AML-193 (cell line): ENCODE results near the gene ANXA9.

Experiments
- DNase-seq, 2 experiments: peaks; one replicate each; lab custom pipeline; 2025; lab: John Stamatoyannopoulos, UW

ANXA9 gene

DNA sequence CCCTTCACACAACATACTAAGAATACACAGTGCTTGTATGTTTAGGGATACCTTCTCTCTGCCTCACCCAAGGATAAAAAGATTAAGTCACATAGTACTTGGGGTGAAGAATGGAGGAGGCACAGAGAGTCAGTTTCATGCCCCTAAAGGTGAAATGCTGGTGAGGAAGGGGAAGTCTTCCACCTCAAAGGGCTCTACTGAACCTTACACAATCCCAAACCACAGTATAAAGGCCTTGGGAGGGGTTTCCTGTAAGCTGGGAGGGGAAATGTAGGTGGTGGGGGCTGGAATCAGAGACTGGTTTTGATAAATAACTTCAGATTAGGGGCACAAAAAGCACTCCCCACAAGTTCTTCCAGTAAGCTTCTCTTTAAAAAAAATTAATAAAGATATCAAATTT lies 21.1 kb downstream of the ANXA9 start:
- DNase-seq: peak; percentile 59 to 60

DNA sequence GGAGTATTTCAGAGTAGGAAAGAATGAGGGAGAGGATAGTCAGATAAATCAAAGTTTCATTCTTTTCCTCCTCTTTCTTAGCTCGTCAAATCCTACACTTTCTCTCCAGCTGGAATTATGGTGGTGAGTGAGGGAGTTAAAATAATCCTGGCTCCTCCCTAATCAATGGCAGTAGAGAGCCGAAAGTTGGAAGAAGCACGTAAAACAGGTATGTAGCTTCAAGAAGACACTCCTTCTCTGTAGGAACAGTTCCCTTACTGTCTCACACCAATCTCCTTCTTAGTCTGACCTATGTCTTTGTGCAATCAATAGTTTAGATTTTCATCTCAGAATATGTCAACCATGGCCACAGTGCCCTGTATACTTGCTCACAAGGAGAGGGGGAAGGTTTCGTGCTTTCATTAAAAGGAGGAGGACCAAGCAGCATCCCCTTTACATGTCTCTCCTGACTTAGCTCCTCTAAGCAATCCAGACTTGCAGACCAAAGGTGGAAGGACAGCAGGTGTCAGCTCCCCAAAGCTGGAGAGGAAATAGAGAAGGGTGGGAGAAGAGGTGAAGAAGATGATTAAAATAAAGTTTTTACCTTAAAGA lies 23.7 kb downstream of the ANXA9 start:
- DNase-seq: no peak

DNA sequence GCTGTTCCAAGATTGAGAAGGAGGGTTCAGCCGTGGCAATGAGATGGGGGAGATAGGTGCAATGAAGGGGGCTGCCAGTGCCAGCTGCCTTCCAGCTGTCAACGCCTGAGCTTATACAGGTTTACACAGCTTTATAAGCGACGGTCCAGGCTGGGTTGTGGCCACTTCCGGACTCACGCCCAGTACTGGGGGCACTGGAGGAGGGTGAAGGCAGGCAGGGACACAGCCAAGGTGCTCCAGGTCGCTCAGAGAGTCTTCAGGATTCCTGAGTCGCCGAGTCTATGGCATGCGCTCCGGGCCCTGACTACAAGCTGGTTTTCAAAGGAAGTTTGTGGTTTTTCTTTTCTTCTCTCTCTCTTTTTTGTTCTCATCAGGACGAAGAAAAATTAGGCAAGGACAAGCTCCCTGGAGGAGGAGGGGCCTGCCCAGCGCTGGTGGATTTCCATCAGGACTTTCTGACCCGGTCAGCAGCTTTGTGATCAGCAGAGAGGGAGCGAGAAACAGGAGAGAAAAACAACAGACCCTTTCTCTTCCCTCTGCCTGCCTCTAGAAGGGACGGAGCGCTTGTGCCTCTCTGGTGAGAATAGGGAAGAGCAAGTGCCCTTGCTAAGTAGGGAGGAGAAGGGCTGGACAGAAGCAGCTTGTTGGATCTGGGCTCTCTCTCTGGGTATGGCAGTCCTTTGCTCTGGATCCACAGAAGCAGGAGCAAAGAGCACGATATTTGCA lies 24.4 kb downstream of the ANXA9 start, which contains the start of gene MINDY1:
TSS of gene MINDY1 (minus strand) at position 576 of the 726 bp plus-strand sequence. CDS start 4,285 bp downstream, outside the sequence.
- DNase-seq: peak; percentile 74 to 83

DNA sequence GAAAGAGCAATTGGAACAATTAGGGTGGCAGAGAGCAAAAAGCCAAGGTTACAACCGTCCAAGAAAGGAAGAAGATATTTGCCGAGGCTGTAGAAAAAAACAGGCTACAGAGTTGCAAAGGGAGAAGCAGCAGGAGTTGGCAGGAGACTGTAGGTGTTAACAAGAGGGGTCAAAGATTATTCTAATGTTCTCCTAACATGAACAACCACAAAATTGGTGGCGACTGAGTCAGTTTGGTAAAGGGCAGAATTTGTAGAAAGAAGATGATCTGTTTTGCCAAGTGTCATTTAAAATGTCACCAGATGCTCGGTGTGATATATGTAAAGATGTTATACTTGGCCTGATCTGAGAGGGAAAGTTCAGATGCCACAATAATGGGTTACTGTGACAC lies 25.8 kb downstream of the ANXA9 start:
- DNase-seq: no peak

DNA sequence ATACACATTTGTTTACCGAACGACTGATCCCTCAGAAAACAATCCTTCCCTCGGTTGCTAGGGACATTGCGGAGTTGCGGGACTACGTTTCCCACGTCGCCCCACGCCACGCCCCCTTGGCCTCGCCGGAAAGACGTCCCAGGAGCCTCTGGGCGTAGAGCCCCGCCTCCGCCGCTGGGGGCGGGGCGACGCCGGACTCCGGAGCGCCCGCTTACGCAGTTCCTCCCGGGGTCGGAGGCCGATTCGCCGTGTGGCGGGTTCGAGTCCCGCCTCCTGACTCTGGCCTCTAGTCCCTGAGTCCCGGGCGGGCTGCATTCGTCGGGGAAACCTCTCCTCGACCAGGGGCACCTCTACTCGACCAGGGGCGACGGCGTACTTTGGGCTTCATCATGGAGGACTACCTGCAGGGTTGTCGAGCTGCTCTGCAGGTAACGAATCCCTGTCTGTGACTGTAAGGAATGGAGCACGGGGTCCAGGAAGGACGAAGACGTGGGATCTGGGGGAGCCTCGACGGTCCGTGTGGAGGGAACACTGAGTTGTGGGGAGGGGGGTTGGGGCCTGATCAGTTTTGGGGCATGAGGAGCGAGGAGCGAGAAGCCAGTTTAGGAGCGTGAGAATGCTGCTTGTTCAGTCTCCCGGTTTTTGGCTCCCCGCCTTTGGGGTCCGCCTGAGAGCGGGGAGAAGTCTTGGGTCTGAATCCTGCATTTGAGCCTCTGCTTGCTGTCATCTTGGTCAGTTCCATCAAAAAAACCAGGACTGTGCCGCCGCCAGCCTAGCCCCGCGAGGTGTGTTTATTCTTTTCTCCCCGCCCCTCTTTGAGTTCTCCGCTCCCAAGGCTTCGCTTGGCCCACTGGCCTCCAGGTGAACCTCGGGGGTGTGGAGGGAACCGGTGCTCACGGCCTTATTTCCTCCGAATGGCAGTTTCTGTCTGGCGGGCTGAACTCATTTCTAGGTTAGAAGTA lies 26.4 kb downstream of the ANXA9 start, which contains the start of gene PRUNE1:
TSS of gene PRUNE1 (plus strand) at position 206 of the 962 bp plus-strand sequence. CDS start at position 390, 184 bp downstream.
- DNase-seq: peak; percentile 86 to 90

DNA sequence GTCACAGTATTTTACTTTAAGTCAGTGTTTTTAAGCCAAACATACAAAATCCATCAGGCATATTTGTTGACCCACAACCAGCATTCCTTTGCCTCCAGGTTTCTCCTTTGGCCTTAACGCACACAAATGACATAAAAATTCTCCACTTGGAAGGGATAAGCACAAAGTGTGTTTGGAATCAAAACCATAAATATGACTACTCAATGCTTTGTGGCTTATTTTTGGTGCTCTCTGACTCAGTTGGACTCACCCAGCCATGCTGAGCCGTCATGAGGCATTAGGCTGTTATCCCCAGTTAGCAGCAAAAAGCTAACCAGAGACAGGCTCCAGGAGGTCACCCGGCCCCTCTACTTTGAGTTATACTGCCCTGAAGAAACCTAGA lies 27.1 kb downstream of the ANXA9 start:
- DNase-seq: no peak

DNA sequence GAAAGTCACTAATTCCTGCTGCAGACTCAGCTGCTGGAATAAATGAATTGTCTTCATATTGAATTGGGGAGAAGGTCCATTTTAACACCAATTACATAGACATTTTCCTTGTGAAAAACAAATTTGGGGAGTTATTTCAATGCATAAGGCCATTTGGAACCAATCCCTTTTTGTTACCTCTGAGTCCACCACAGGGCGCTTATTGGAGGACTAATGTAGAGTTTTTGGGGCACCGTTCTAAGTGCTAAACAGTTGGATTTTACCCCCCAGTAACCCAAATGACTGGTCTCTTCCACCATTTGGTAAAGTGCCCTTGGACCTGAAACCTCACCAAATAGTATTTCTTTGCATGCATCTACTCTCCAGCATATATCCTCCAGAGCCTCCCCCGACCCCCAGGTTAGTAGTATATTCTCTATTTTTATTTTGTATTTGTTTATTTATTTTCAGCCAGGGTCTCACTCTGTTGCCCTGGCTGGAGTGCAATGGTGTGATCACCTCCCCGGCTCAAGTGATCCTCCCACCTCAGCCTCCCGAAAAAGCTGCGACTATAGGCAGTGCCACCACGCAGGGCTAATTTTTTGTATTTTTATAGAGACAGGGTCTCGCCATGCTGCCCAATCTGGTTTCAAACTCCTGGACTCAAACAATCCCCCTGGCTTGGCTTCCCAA lies 27.7 kb downstream of the ANXA9 start:
- no peak for DNase-seq

DNA sequence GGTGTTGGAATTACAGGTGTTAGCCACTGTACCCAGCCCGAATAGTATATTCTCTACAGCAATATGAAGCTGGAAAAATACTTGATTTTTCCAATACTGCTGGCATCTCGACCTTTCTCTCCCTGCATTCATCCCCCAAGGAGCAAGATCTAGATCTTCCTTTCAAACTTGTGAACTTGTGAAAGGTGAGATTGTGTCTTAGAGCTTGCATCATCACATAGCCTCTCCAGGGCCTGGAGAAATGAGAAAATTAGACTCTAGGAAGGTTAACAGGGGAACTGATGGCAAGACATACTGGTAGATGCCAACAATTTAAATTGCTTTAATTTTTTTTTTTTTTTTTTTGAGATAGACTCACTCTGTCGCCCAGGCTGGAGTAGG lies 28.2 kb downstream of the ANXA9 start:
- DNase-seq: no peak

DNA sequence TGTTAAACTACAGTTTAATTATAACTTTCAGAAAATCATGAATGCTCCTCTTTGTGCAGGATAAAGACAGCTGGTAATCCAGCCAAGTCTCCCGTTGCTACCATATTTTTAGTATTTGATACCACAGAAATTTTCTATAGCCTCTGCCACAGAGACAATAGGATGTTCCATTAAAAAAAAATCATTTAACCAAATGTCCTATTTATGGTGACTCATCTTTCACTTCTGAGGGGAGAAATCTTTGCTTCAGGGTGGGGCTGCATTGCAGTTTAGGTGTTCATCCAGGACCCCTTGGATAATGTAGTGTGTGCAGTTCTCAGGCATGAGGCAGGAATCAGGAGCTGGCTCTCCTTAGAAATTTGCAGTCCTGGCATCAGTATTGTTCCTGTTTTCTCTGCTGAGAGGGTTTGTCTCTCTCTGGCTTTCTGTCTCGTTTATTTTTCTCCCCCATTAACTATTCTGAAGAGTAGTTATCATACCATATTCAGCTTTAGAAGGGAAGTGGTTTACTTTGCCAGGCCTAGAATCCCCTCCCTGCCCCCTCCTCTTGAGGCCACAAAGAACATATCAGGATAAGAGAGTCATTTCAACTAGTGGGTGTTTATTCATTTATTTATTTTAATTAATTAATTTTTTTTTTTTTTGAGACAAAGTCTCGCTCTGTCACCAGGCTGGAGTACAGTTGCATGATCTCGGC lies 29.2 kb downstream of the ANXA9 start:
- no peak for DNase-seq

DNA sequence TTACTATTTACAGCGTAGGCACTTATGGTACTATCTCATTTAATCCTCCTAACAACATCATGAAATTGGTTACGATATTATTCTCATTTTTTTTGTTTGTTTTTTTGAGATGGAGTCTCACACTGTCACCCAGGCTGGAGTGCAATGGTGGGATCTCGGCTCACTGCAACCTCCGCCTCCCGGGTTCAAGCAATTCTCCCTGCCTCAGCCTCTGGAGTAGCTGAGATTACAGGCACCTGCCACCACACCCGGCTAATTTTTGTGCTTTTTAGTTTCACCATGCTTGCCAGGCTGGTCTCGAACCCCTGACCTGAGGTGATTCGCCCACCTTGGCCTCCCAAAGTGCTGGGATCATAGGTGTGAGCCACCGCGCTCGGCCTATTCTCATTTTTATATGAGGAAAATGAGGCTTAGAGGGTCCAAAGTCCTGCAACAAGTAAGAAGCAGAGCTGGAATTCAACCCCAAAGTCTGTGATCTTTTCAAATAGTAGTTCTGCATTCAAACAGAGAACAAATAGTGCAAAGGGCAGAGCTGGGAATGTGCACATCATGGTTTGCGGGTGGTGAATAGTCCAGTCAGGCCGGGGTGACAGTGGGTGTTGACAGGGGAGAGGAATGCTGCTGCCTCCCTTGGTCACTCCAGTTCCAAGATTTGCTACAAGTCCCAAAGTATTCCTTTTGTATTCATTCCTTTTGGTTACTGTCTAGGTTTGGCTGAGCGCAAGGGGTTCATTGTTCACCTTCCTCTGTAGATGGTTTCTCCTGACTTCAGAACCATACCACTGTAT lies 30.8 kb downstream of the ANXA9 start:
- DNase-seq: no peak

DNA sequence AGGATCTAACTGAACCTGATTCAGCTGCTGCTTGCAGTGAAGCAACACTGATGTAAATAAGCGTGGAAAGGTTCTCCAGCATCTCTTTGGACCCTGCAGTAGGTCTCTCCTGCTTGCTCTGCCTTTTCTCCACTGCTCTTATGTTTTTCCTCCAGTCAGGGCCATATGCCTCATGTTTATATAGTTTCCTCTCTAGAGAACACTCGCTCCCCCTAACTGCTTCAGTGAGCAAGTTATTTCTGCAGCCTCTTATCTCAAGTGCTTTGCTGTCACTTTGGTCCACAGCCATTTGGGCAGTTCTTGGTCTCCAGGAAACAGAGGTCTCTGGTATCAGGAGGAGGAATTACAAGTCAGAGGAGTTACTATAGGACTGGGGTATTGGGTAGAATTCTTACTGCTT lies 31.4 kb downstream of the ANXA9 start:
- no peak for DNase-seq

DNA sequence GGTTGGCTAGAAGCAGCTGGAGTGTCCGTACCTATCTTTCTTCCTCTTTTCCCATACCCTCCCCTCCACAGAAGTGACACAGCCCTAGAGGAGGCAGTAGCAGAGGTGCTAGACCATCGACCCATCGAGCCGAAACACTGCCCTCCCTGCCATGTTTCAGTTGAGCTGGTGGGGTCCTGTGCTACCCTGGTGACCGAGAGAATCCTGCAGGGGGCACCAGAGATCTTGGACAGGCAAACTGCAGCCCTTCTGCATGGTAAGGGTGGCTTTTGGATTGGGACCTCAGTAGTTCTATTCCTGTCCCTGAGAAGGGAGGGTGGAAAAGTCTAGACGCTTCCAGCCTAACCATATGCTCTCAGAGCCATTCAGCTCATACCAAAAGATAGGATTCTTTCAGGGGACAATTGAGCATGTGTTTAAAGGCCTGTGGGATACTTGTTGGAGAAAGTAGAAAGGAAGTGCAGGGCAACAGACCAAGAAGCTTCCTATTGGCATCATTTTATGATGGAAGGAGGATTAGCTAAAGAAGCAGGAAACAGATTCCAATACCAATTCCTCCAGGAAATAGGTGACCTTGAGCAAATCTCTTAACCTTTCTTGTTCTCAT lies 42.6 kb downstream of the ANXA9 start:
- peak; percentile 74 to 76 for DNase-seq

DNA sequence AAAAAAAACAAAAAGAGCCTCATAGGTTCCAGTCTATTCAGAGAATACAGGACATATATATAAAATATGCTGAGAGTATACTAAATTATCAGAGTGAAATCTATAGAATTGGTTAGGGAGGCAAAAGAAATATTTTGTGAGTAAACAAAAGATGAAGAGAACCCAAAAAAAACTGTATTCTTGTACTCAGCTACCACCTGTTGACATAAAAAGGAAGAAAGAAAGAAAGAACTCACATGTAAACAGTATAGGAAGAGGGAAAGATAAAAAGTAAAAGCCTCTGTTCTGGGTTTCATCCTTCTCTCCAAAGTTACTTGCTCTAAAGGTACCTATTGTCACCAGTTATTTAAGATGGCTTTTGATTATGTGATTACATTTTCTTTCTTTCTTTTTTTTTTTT lies 44.4 kb downstream of the ANXA9 start:
- DNase-seq: no peak

DNA sequence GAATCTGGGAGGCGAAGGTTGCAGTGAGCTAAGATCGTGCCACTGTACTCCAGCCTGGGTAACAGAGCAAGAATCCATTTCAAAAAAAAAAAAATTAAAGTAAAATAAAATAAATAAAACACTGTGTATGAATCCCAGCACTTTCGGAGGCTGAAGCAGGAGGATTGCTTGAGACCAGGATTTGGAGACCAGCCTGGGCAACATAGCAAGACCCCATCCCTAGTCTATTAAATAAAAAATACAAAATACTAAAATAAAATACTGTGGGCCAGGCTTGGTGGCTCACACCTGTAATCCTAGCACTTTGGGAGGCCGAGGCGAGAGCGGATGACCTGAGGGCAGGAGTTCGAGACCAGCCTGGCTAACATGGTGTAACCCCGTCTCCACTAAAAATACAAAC lies 50.1 kb downstream of the ANXA9 start:
- DNase-seq: no peak

DNA sequence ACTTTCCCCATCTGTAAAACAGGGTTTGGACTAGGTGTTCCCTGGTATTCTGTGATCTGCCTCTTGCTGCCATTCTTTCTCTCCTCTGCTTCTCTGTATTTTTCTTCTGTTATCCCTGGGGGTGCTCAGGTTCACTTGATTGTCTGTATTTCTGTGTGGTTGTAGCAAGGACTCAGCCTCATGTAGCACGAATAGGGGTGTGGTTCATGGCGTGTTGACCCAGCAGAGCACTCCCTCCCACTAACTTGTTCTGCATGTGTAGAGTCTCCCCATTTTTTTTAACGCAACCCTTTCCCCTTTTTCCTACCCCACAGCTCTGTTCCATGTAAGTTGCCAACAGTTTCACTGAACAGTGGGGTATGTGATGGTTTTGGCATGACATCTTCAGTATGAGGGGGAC lies 53.1 kb downstream of the ANXA9 start:
- DNase-seq: no peak

DNA sequence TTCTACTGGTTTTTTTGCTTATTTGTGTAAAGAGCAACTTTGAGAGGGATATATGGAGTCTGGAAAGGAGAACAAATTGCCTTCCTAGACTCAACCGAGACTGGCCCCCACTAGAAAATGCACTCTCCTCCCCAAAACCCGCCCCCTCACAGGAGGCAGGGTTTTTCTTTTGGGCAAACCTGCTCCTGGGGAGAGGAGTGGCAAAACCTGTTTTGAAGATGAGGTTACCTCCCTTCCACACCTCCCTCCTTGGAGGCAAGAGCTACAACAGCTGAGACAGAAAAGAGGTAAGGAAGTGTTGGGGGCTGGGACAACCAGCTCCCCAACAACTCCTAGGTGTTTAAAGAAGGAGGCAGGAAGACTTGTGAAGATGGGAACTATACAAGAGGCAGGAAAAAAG lies 54.3 kb downstream of the ANXA9 start, which contains the start of gene BNIPL:
TSS of gene BNIPL (plus strand) at position 231 of the 400 bp plus-strand sequence. CDS start at position 371, 140 bp downstream.
- DNase-seq: no peak

DNA sequence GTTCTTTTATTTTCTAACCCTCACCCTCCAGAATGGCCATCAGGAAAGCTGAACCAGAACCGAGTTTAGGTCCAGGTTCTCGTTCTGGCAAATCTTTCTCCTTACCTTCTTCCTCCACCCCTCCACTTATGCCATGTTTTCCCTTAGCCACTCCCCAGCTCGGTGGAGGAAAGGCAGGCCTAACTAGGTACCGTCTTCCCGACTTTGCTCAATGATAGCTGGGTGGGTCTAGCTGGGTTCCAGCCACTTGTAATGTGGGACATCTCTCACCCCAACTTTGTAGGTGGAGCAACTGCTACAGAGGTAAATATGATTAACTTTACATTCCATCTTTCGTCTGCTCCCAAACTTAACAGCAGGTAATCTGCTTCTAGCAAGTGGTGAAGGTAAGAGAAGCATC lies 54.9 kb downstream of the ANXA9 start:
- DNase-seq: no peak

DNA sequence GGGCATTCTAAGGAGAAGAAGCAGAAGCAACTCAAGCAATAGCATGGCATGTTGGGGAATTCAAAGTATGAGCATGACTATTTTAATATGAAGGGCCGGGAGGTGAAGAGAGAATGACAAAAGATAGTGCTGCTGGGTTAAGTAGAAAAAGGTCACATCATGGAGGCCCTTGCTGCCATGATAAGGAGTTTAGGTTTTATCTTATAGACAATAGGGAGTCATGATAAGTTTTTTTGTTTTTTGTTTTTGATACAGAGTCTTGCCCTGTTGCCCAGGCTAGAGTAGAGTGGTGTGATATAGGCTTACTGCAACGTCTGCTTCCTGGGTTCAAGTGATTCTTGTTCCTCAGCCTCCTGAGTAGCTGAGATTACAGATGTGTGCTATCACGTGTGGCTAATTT lies 57.4 kb downstream of the ANXA9 start:
- no peak for DNase-seq

DNA sequence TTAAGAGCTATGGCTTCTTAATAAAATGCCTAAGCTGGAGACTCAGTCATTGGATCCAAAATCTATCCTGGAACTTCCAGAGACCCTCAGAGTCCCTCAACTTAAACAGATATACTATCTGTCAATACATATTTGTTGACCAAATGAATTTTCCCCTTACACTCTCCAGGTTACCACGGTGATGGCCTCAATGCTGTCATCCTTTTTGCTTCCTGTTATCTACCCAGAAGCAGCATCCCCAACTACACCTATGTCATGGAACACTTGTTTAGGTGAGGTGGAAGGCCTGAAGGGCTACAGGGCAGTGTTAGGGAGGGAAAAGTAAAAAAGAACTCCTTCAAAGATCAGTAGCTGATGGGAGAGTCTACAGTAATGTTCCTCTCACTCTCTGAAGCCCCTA lies 61.1 kb downstream of the ANXA9 start:
- no peak for DNase-seq
